Endothelial cell of umbilical vein (primary cell): ENCODE results near the gene GALNT2. TPM values are rescaled to one million over a fixed set of nuclear protein-coding genes. Genes with fewer than 3 reads are reported as not detected.

Experiments
- BruUV-seq: library from RNA; stranded (reverse); fragments of 400-500 nt; replicated peaks from 2 replicates; lab custom pipeline; 2021; lab: Mats Ljungman, UMichigan
- CTCF ChIA-PET: fragments of 300-600, 350-600 bp; sonication (Branson Sonifier 250); formaldehyde crosslinking; loops from one replicate; lab custom pipeline; 2021; ENCODE audit warnings: antibody characterized with exemption, inconsistent platforms; lab: Charles Lee
- POLR2A ChIA-PET: fragments of 300-600, 350-600 bp; sonication (Branson Sonifier 250); formaldehyde crosslinking; loops from one replicate; lab custom pipeline; 2021; ENCODE audit warnings: antibody characterized with exemption, inconsistent platforms; lab: Charles Lee
- DNase-seq: peaks from one replicate; pipeline ENCODE4 v3.0.0-alpha.2; 2011; ENCODE audit warnings: low read depth, low spot score
- FAIRE-seq: peaks from 2 replicates; lab custom pipeline; 2011; peaks lifted over from hg19 to GRCh38; lab: Jason Lieb, UNC
- H2AFZ ChIP-seq: 2 replicates; pipeline ENCODE4 v1.6.0; 2012; ENCODE audit warnings: low read depth, low read length, control low read depth, inconsistent platforms
- H3K27ac ChIP-seq: 2 replicates; pipeline ENCODE4 v1.5.1; 2011; ENCODE audit warnings: low read depth, mild to moderate bottlenecking, control low read depth, low read length, moderate library complexity; ENCODE audit not compliant: insufficient read depth
- H3K27me3 ChIP-seq, 2 experiments: 2 replicates each; pipeline versions ENCODE4 v1.6.0 to v1.6.1; 2011; ENCODE audit warnings: low read length in 2 of 2, mixed read lengths in 1 of 2; ENCODE audit not compliant: control insufficient read depth in 2 of 2, insufficient read depth in 2 of 2
- H3K36me3 ChIP-seq, 2 experiments: 2 replicates in 1 of 2; 3 replicates in 1 of 2; pipeline ENCODE4 v1.5.1; 2011; ENCODE audit warnings: low read length in 2 of 2, mild to moderate bottlenecking in 1 of 2, moderate library complexity in 1 of 2; ENCODE audit not compliant: control insufficient read depth in 2 of 2, insufficient read depth in 2 of 2; ENCODE audit errors: extremely low read depth in 1 of 2
- H3K4me1 ChIP-seq: 3 replicates; pipeline ENCODE4 v1.5.1; 2011; ENCODE audit warnings: mild to moderate bottlenecking, low read length; ENCODE audit not compliant: control insufficient read depth, insufficient read depth; ENCODE audit errors: extremely low read depth
- H3K4me2 ChIP-seq: 2 replicates; pipeline ENCODE4 v1.6.1; 2011; ENCODE audit warnings: low read length, control low read depth, mixed read lengths; ENCODE audit not compliant: insufficient read depth
- H3K4me3 ChIP-seq, 3 experiments: fragments of 200-600 bp in 1 of 3; sonication (generic), shearing (Covaris generic) in 1 of 3; replicated peaks in 1 of 3; 2 replicates each; pipeline ENCODE4 v1.5.1; 2011 to 2016; ENCODE audit warnings: control low read depth in 3 of 3, low read length in 3 of 3, mild to moderate bottlenecking in 2 of 3, inconsistent platforms in 1 of 3, low read depth in 1 of 3, moderate library complexity in 1 of 3; ENCODE audit not compliant: insufficient read depth in 1 of 3
- H3K79me2 ChIP-seq: 2 replicates; pipeline ENCODE4 v1.6.0; 2012; ENCODE audit warnings: low read length, inconsistent platforms; ENCODE audit not compliant: control insufficient read depth, insufficient read depth
- H3K9ac ChIP-seq: replicated peaks from 2 replicates; pipeline ENCODE3; 2011; ENCODE audit warnings: low read length, control low read depth; ENCODE audit not compliant: insufficient read depth; ENCODE audit errors: extremely low read depth
- H3K9me1 ChIP-seq: replicated peaks from 3 replicates; pipeline ENCODE4 v1.6.0; 2011; ENCODE audit warnings: mild to moderate bottlenecking, low read length; ENCODE audit not compliant: control insufficient read depth, insufficient read depth; ENCODE audit errors: extremely low read depth
- H3K9me3 ChIP-seq: replicated peaks from 2 replicates; pipeline ENCODE4 v1.5.1; 2012; ENCODE audit warnings: low read length, inconsistent platforms; ENCODE audit not compliant: control insufficient read depth, insufficient read depth
- H4K20me1 ChIP-seq: replicated peaks from 2 replicates; pipeline ENCODE3; 2011; ENCODE audit warnings: mild to moderate bottlenecking, low read length; ENCODE audit not compliant: control insufficient read depth, insufficient read depth; ENCODE audit errors: extremely low read depth
- EZH2 ChIP-seq: IDR thresholded peaks from 2 replicates; pipeline ENCODE4 v1.6.1; 2012; ENCODE audit warnings: borderline replicate concordance, low read depth, mild to moderate bottlenecking, moderate library complexity, low read length, inconsistent platforms; ENCODE audit not compliant: severe bottlenecking
- FOS ChIP-seq: IDR thresholded peaks from 2 replicates; pipeline ENCODE4 v1.6.1; 2011; ENCODE audit warnings: mild to moderate bottlenecking, low read length, moderate library complexity, borderline replicate concordance; ENCODE audit not compliant: insufficient read depth
- GATA2 ChIP-seq: IDR thresholded peaks from 2 replicates; pipeline ENCODE4 v1.7.0; 2011; ENCODE audit warnings: low read depth, mild to moderate bottlenecking, moderate library complexity, mixed read lengths, low read length; ENCODE audit not compliant: insufficient read length, insufficient read depth
- JUN ChIP-seq: IDR thresholded peaks from 2 replicates; pipeline ENCODE4 v1.6.1; 2011; ENCODE audit warnings: borderline replicate concordance, low read depth; ENCODE audit not compliant: insufficient read length, insufficient read depth
- MYC ChIP-seq: IDR thresholded peaks from one replicate; pipeline ENCODE4 v1.6.1; 2011; ENCODE audit warnings: mild to moderate bottlenecking, low read depth, low read length
- POLR2A ChIP-seq: IDR thresholded peaks from 2 replicates; pipeline ENCODE4 v1.6.1; 2012; ENCODE audit warnings: low read depth, mild to moderate bottlenecking, control low read depth, low read length
- POLR2AphosphoS5 ChIP-seq: IDR thresholded peaks from 2 replicates; pipeline ENCODE4 v1.6.1; 2012; ENCODE audit warnings: low read depth, mild to moderate bottlenecking, control low read depth, low read length, moderate library complexity; ENCODE audit not compliant: insufficient read depth
- dilution Hi-C: fragments of 300-500 bp; cut with MboI; formaldehyde crosslinking; loops from one replicate; pipeline ENCODE4 v1.15.0; 2019; ENCODE audit warnings: low sequenced_read_pairs; ENCODE audit not compliant: extremely low pct_ligation_motif_present
- intact Hi-C: fragments of 100-400 bp; cut with micrococcal nuclease; formaldehyde crosslinking; loops from one replicate; pipeline ENCODE4 v1.10.0; 2022
- polyA plus RNA-seq, 4 experiments: library from polyadenylated mRNA; depleted of rRNA in 3 of 4; stranded (reverse) in 3 of 4; unstranded in 1 of 4; fragments of >200 nt; gene quantifications; 2 replicates each; pipeline versions ENCODE4 v1.2.1 to v1.2.3, GENCODE V29; 2011 to 2012; ENCODE audit warnings: missing spikeins in 1 of 4
- total RNA-seq: library from RNA; stranded (reverse); gene quantifications from 2 replicates; pipeline ENCODE4 v1.2.3, GENCODE V29; 2021
- TF ChIP-seq, protein P1 (sequence below): IDR thresholded peaks from 2 replicates; pipeline ENCODE4 v1.6.1; 2011; ENCODE audit not compliant: insufficient read depth, insufficient read length
- TF ChIP-seq, protein P2 (sequence below), 2 donors: IDR thresholded peaks; 1 replicate in 1 of 2; 2 replicates in 1 of 2; pipeline ENCODE4 v1.5.1; 2011; ENCODE audit warnings: low read length in 2 of 2, mild to moderate bottlenecking in 2 of 2, moderate library complexity in 2 of 2, control low read depth in 1 of 2, inconsistent platforms in 1 of 2, low read depth in 1 of 2; ENCODE audit not compliant: insufficient read depth in 1 of 2; ENCODE audit errors: extremely low read depth in 1 of 2

Gene GALNT2
- total and polyA plus RNA-seq, 2 donors (not counting 3 experiments of a cell fraction or from before 2014, with no cell fraction given), result 56.3 to 77.5 TPM

GRCh38 chr1:230256896-230257295, 189.9 kb downstream of the GALNT2 start:
- no TSS peak for BruUV-seq
- intact Hi-C loops, result no loop called here

More at GRCh38 chr1:230256896-230257295, 189.9 kb downstream of the GALNT2 start:
- Histone ChIP-seq H2AFZ (no peak overlapping the region), H3K79me2 (no peaks in the 10 kb centered on the region), H3K4me1 (no peaks in the 10 kb centered on the region), H3K4me3 (no peak overlapping the region), H3K27me3 (no peaks in the 10 kb centered on the region), H3K27ac (no peak overlapping the region), H3K4me2 (no peak overlapping the region), H4K20me1 (no peaks in the 10 kb centered on the region), H3K9ac (no peak overlapping the region), H3K9me3 (no peaks in the 10 kb centered on the region), H3K9me1 (no peaks in the 10 kb centered on the region), H3K36me3 (peaks cover 0 to 8% of the 10 kb centered on the region in 2 experiments)
- dilution Hi-C loops, result no loop called here
- DNase-seq (no peak), FAIRE-seq (no peak)
- TF ChIP-seq POLR2AphosphoS5, result no peak
- TF ChIP-seq, protein P1, sequence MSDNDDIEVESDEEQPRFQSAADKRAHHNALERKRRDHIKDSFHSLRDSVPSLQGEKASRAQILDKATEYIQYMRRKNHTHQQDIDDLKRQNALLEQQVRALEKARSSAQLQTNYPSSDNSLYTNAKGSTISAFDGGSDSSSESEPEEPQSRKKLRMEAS, result no peak
- TF ChIP-seq POLR2A, result no peak
- no peak for TF ChIP-seq GATA2
- TF ChIP-seq MYC, result no peak
- no peak for TF ChIP-seq JUN
- TF ChIP-seq EZH2, result no peak
- TF ChIP-seq, protein P2, sequence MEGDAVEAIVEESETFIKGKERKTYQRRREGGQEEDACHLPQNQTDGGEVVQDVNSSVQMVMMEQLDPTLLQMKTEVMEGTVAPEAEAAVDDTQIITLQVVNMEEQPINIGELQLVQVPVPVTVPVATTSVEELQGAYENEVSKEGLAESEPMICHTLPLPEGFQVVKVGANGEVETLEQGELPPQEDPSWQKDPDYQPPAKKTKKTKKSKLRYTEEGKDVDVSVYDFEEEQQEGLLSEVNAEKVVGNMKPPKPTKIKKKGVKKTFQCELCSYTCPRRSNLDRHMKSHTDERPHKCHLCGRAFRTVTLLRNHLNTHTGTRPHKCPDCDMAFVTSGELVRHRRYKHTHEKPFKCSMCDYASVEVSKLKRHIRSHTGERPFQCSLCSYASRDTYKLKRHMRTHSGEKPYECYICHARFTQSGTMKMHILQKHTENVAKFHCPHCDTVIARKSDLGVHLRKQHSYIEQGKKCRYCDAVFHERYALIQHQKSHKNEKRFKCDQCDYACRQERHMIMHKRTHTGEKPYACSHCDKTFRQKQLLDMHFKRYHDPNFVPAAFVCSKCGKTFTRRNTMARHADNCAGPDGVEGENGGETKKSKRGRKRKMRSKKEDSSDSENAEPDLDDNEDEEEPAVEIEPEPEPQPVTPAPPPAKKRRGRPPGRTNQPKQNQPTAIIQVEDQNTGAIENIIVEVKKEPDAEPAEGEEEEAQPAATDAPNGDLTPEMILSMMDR (IDR thresholded peaks at IDR 0.05; ENCODE audit: extremely low read depth in 1 of 2, insufficient read depth in 1 of 2, low read depth in 1 of 2, low read length in 2 of 2), result no peak
- TF ChIP-seq FOS, result no peak
- ChIA-PET CTCF (no interaction called here), POLR2A (no interaction called here)
